Fibroblast of skin of right quadriceps (primary cell): ENCODE data around the gene NR2C2.

Experiments used
- DNase-seq: peaks from one replicate; pipeline ENCODE4 v3.0.0-alpha.2; 2013

The NR2C2 gene

GRCh38 chr3:14921811-14922705 lies 25.3 kb upstream of the NR2C2 start:
- peak; percentile 28 for DNase-seq

- no peak for DNase-seq
Observed at GRCh38 chr3:14922863-14923262, 24.5 kb upstream of the NR2C2 start.

- DNase-seq, result no peak
Observed at GRCh38 chr3:14923476-14923875, 23.9 kb upstream of the NR2C2 start.

- DNase-seq, result peak; percentile 58
Observed at GRCh38 chr3:14925729-14926591, 21.4 kb upstream of the NR2C2 start.

- DNase-seq, result no peak
Observed at GRCh38 chr3:14926592-14926991, 20.8 kb upstream of the NR2C2 start.

GRCh38 chr3:14927308-14927707 lies 20.1 kb upstream of the NR2C2 start:
- no peak for DNase-seq

- DNase-seq, result no peak
Observed at GRCh38 chr3:14929310-14930074, 17.9 kb upstream of the NR2C2 start.

GRCh38 chr3:14933820-14934425 lies 13.5 kb upstream of the NR2C2 start:
- no peak for DNase-seq

GRCh38 chr3:14935592-14936345 lies 11.6 kb upstream of the NR2C2 start:
- DNase-seq, result no peak

GRCh38 chr3:14938954-14939353 lies 8.4 kb upstream of the NR2C2 start:
- DNase-seq, result no peak

GRCh38 chr3:14941871-14942270 lies 5.5 kb upstream of the NR2C2 start:
- DNase-seq, result no peak

- DNase-seq, result no peak
Observed at GRCh38 chr3:14943042-14943441, 4.3 kb upstream of the NR2C2 start.

GRCh38 chr3:14946236-14946635 lies 1.1 kb upstream of the NR2C2 start:
- DNase-seq, result no peak

GRCh38 chr3:14946739-14947099 lies 664 bp upstream of the NR2C2 start:
- DNase-seq, result no peak

GRCh38 chr3:14947886-14948608 lies 664 bp downstream of the NR2C2 start:
- DNase-seq, result peak; percentile 97

- DNase-seq, result no peak
Observed at GRCh38 chr3:14948609-14949038, 1.2 kb downstream of the NR2C2 start.

- DNase-seq, result no peak
Observed at GRCh38 chr3:14949126-14949525, 1.7 kb downstream of the NR2C2 start.

GRCh38 chr3:14950274-14950673 lies 2.9 kb downstream of the NR2C2 start:
- no peak for DNase-seq

GRCh38 chr3:14957153-14957552 lies 9.8 kb downstream of the NR2C2 start:
- no peak for DNase-seq

- no peak for DNase-seq
Observed at GRCh38 chr3:14957925-14958324, 10.5 kb downstream of the NR2C2 start.

- no peak for DNase-seq
Observed at GRCh38 chr3:14959359-14959943, 12.1 kb downstream of the NR2C2 start.
